ENCODE results near the gene C1orf56.

Gene C1orf56

DNA sequence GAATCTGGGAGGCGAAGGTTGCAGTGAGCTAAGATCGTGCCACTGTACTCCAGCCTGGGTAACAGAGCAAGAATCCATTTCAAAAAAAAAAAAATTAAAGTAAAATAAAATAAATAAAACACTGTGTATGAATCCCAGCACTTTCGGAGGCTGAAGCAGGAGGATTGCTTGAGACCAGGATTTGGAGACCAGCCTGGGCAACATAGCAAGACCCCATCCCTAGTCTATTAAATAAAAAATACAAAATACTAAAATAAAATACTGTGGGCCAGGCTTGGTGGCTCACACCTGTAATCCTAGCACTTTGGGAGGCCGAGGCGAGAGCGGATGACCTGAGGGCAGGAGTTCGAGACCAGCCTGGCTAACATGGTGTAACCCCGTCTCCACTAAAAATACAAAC lies 15.4 kb upstream of the C1orf56 start:
- Histone ChIP-seq H3K9ac (ENCODE audit: low read length) (no peak overlapping the region), H3K18ac (ENCODE audit: low read length) (no peak overlapping the region), H3K36me3 (ENCODE audit: control insufficient read depth, insufficient read depth, low read length) (peaks cover 2% of the 10 kb centered on the region)

DNA sequence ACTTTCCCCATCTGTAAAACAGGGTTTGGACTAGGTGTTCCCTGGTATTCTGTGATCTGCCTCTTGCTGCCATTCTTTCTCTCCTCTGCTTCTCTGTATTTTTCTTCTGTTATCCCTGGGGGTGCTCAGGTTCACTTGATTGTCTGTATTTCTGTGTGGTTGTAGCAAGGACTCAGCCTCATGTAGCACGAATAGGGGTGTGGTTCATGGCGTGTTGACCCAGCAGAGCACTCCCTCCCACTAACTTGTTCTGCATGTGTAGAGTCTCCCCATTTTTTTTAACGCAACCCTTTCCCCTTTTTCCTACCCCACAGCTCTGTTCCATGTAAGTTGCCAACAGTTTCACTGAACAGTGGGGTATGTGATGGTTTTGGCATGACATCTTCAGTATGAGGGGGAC lies 12.4 kb upstream of the C1orf56 start:
- H3K4me2 ChIP-seq (ENCODE audit: low read length), result no peak overlapping the region
- H3K4me3 ChIP-seq (ENCODE audit: low read length), result no peak overlapping the region
- no peak overlapping the region for H2BK120ac ChIP-seq (ENCODE audit: low read depth, low read length)
- H3K4me1 ChIP-seq (ENCODE audit: control insufficient read depth, low read depth, low read length), result peaks cover 2% of the 10 kb centered on the region
- no peaks in the 10 kb centered on the region for H3K27me3 ChIP-seq (ENCODE audit: insufficient read depth, low read length, poor library complexity)
- peaks cover 2% of the 10 kb centered on the region for H3K36me3 ChIP-seq (ENCODE audit: control insufficient read depth, insufficient read depth, low read length)
- no peak overlapping the region for H2BK5ac ChIP-seq (ENCODE audit: low read length)
- no peak overlapping the region for H3K23ac ChIP-seq (ENCODE audit: low read length)
- no peak for DNase-seq
- H3K56ac ChIP-seq (ENCODE audit: low read length), result no peak overlapping the region
- no CpG with 5 or more reads among the region's 3 CpGs for WGBS (ENCODE audit: extremely low coverage, insufficient coverage, low lambda C conversion rate)
- H3K79me1 ChIP-seq (ENCODE audit: low read length), result no peaks in the 10 kb centered on the region
- no peak overlapping the region for H4K8ac ChIP-seq (ENCODE audit: low read depth, low read length)
- no peaks in the 10 kb centered on the region for H3K79me2 ChIP-seq (ENCODE audit: control insufficient read depth, insufficient read depth, low read length)
- no peak overlapping the region for H3K9ac ChIP-seq (ENCODE audit: low read length)
- H4K5ac ChIP-seq (ENCODE audit: low read length), result no peak overlapping the region
- no peak overlapping the region for H3K4ac ChIP-seq (ENCODE audit: low read depth, low read length)
- no peak overlapping the region for H3K18ac ChIP-seq (ENCODE audit: low read length)
- no peak overlapping the region for H2BK15ac ChIP-seq (replicated peaks; ENCODE audit: low read depth)
- H2AK5ac ChIP-seq (ENCODE audit: low read length), result no peak overlapping the region
- no peak overlapping the region for H3K27ac ChIP-seq (ENCODE audit: low read depth, low read length)

More for the DNA sequence above, 15.4 kb upstream of the C1orf56 start:
- H3K79me1 ChIP-seq (ENCODE audit: low read length), result no peaks in the 10 kb centered on the region
- no peaks in the 10 kb centered on the region for H3K27me3 ChIP-seq (ENCODE audit: insufficient read depth, low read length, poor library complexity)
- H3K27ac ChIP-seq (ENCODE audit: low read depth, low read length), result no peak overlapping the region
- H3K4me2 ChIP-seq (ENCODE audit: low read length), result no peak overlapping the region
- no peak for DNase-seq
- no peak overlapping the region for H4K5ac ChIP-seq (ENCODE audit: low read length)
- H2BK5ac ChIP-seq (ENCODE audit: low read length), result no peak overlapping the region
- H4K8ac ChIP-seq (ENCODE audit: low read depth, low read length), result no peak overlapping the region
- H3K56ac ChIP-seq (ENCODE audit: low read length), result no peak overlapping the region
- H3K23ac ChIP-seq (ENCODE audit: low read length), result no peak overlapping the region
- H3K79me2 ChIP-seq (ENCODE audit: control insufficient read depth, insufficient read depth, low read length), result no peaks in the 10 kb centered on the region
- H2AK5ac ChIP-seq (ENCODE audit: low read length), result no peak overlapping the region
- H2BK15ac ChIP-seq (replicated peaks; ENCODE audit: low read depth), result no peak overlapping the region
- no CpG with 5 or more reads among the region's 8 CpGs for WGBS (ENCODE audit: extremely low coverage, insufficient coverage, low lambda C conversion rate)
- H3K4ac ChIP-seq (ENCODE audit: low read depth, low read length), result no peak overlapping the region
- peaks cover 2% of the 10 kb centered on the region for H3K4me1 ChIP-seq (ENCODE audit: control insufficient read depth, low read depth, low read length)
- H2BK120ac ChIP-seq (ENCODE audit: low read depth, low read length), result no peak overlapping the region
- no peak overlapping the region for H3K4me3 ChIP-seq (ENCODE audit: low read length)

DNA sequence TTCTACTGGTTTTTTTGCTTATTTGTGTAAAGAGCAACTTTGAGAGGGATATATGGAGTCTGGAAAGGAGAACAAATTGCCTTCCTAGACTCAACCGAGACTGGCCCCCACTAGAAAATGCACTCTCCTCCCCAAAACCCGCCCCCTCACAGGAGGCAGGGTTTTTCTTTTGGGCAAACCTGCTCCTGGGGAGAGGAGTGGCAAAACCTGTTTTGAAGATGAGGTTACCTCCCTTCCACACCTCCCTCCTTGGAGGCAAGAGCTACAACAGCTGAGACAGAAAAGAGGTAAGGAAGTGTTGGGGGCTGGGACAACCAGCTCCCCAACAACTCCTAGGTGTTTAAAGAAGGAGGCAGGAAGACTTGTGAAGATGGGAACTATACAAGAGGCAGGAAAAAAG lies 11.2 kb upstream of the C1orf56 start, which contains the start of gene BNIPL:
BNIPL (plus strand) TSS at position 231 of the 400 bp plus-strand sequence; CDS start at position 371, 140 bp downstream.
- Histone ChIP-seq H4K5ac (ENCODE audit: low read length) (no peak within 1 kb of the TSS), H3K4me3 (ENCODE audit: low read length) (no peak within 1 kb of the TSS), H3K79me1 (ENCODE audit: low read length) (no peaks in the 10 kb centered on the region), H3K23ac (ENCODE audit: low read length) (no peak within 1 kb of the TSS), H3K4me1 (ENCODE audit: control insufficient read depth, low read depth, low read length) (peaks cover 2% of the 10 kb centered on the region), H2AK5ac (ENCODE audit: low read length) (no peak within 1 kb of the TSS), H2BK5ac (ENCODE audit: low read length) (no peak within 1 kb of the TSS), H4K8ac (ENCODE audit: low read depth, low read length) (no peak within 1 kb of the TSS), H3K4me2 (ENCODE audit: low read length) (no peak within 1 kb of the TSS), H3K18ac (ENCODE audit: low read length) (no peak within 1 kb of the TSS), H2BK120ac (ENCODE audit: low read depth, low read length) (no peak within 1 kb of the TSS), H3K27ac (ENCODE audit: low read depth, low read length) (no peak within 1 kb of the TSS), H3K36me3 (ENCODE audit: control insufficient read depth, insufficient read depth, low read length) (peaks cover 2% of the 10 kb centered on the region), H2BK15ac (replicated peaks; ENCODE audit: low read depth) (no peak within 1 kb of the TSS), H3K4ac (ENCODE audit: low read depth, low read length) (no peak within 1 kb of the TSS), H3K9ac (ENCODE audit: low read length) (no peak within 1 kb of the TSS), H3K79me2 (ENCODE audit: control insufficient read depth, insufficient read depth, low read length) (no peaks in the 10 kb centered on the region), H3K56ac (ENCODE audit: low read length) (no peak within 1 kb of the TSS), H3K27me3 (ENCODE audit: insufficient read depth, low read length, poor library complexity) (no peaks in the 10 kb centered on the region)
- WGBS (ENCODE audit: extremely low coverage, insufficient coverage, low lambda C conversion rate), result no CpG with 5 or more reads among the region's 2 CpGs
- peak; percentile 29 for DNase-seq

DNA sequence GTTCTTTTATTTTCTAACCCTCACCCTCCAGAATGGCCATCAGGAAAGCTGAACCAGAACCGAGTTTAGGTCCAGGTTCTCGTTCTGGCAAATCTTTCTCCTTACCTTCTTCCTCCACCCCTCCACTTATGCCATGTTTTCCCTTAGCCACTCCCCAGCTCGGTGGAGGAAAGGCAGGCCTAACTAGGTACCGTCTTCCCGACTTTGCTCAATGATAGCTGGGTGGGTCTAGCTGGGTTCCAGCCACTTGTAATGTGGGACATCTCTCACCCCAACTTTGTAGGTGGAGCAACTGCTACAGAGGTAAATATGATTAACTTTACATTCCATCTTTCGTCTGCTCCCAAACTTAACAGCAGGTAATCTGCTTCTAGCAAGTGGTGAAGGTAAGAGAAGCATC lies 10.5 kb upstream of the C1orf56 start:
- H3K4me1 ChIP-seq (ENCODE audit: control insufficient read depth, low read depth, low read length), result peaks cover 2% of the 10 kb centered on the region
- DNase-seq, result no peak
- no peak overlapping the region for H3K4me3 ChIP-seq (ENCODE audit: low read length)
- H3K4me2 ChIP-seq (ENCODE audit: low read length), result no peak overlapping the region
- H4K5ac ChIP-seq (ENCODE audit: low read length), result no peak overlapping the region
- no peak overlapping the region for H3K9ac ChIP-seq (ENCODE audit: low read length)
- no peak overlapping the region for H2AK5ac ChIP-seq (ENCODE audit: low read length)
- no peak overlapping the region for H2BK15ac ChIP-seq (replicated peaks; ENCODE audit: low read depth)
- H3K79me1 ChIP-seq (ENCODE audit: low read length), result no peaks in the 10 kb centered on the region
- WGBS (ENCODE audit: extremely low coverage, insufficient coverage, low lambda C conversion rate), result no CpG with 5 or more reads among the region's 6 CpGs
- H3K36me3 ChIP-seq (ENCODE audit: control insufficient read depth, insufficient read depth, low read length), result peaks cover 2% of the 10 kb centered on the region
- no peak overlapping the region for H3K18ac ChIP-seq (ENCODE audit: low read length)
- no peak overlapping the region for H4K8ac ChIP-seq (ENCODE audit: low read depth, low read length)
- no peak overlapping the region for H3K23ac ChIP-seq (ENCODE audit: low read length)
- no peak overlapping the region for H3K56ac ChIP-seq (ENCODE audit: low read length)
- H3K27me3 ChIP-seq (ENCODE audit: insufficient read depth, low read length, poor library complexity), result no peaks in the 10 kb centered on the region
- no peak overlapping the region for H2BK120ac ChIP-seq (ENCODE audit: low read depth, low read length)
- no peaks in the 10 kb centered on the region for H3K79me2 ChIP-seq (ENCODE audit: control insufficient read depth, insufficient read depth, low read length)
- no peak overlapping the region for H3K4ac ChIP-seq (ENCODE audit: low read depth, low read length)
- no peak overlapping the region for H2BK5ac ChIP-seq (ENCODE audit: low read length)
- no peak overlapping the region for H3K27ac ChIP-seq (ENCODE audit: low read depth, low read length)

DNA sequence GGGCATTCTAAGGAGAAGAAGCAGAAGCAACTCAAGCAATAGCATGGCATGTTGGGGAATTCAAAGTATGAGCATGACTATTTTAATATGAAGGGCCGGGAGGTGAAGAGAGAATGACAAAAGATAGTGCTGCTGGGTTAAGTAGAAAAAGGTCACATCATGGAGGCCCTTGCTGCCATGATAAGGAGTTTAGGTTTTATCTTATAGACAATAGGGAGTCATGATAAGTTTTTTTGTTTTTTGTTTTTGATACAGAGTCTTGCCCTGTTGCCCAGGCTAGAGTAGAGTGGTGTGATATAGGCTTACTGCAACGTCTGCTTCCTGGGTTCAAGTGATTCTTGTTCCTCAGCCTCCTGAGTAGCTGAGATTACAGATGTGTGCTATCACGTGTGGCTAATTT lies 8.0 kb upstream of the C1orf56 start:
- Histone ChIP-seq H3K79me2 (ENCODE audit: control insufficient read depth, insufficient read depth, low read length) (no peaks in the 10 kb centered on the region), H2BK120ac (ENCODE audit: low read depth, low read length) (no peak overlapping the region), H2BK5ac (ENCODE audit: low read length) (no peak overlapping the region), H2BK15ac (replicated peaks; ENCODE audit: low read depth) (no peak overlapping the region), H3K9ac (ENCODE audit: low read length) (no peak overlapping the region), H3K56ac (ENCODE audit: low read length) (no peak overlapping the region), H3K4me3 (ENCODE audit: low read length) (no peak overlapping the region), H3K18ac (ENCODE audit: low read length) (no peak overlapping the region), H3K27ac (ENCODE audit: low read depth, low read length) (no peak overlapping the region), H3K27me3 (ENCODE audit: insufficient read depth, low read length, poor library complexity) (no peaks in the 10 kb centered on the region), H3K4me2 (ENCODE audit: low read length) (no peak overlapping the region), H3K79me1 (ENCODE audit: low read length) (no peaks in the 10 kb centered on the region), H3K36me3 (ENCODE audit: control insufficient read depth, insufficient read depth, low read length) (peaks cover 2% of the 10 kb centered on the region), H3K4ac (ENCODE audit: low read depth, low read length) (no peak overlapping the region), H4K8ac (ENCODE audit: low read depth, low read length) (no peak overlapping the region), H2AK5ac (ENCODE audit: low read length) (no peak overlapping the region), H3K4me1 (ENCODE audit: control insufficient read depth, low read depth, low read length) (peaks cover 2% of the 10 kb centered on the region), H4K5ac (ENCODE audit: low read length) (no peak overlapping the region), H3K23ac (ENCODE audit: low read length) (no peak overlapping the region)
- no CpG with 5 or more reads among the region's 3 CpGs for WGBS (ENCODE audit: extremely low coverage, insufficient coverage, low lambda C conversion rate)
- DNase-seq, result no peak

DNA sequence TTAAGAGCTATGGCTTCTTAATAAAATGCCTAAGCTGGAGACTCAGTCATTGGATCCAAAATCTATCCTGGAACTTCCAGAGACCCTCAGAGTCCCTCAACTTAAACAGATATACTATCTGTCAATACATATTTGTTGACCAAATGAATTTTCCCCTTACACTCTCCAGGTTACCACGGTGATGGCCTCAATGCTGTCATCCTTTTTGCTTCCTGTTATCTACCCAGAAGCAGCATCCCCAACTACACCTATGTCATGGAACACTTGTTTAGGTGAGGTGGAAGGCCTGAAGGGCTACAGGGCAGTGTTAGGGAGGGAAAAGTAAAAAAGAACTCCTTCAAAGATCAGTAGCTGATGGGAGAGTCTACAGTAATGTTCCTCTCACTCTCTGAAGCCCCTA lies 4.4 kb upstream of the C1orf56 start:
- H3K36me3 ChIP-seq (ENCODE audit: control insufficient read depth, insufficient read depth, low read length), result peaks cover 2% of the 10 kb centered on the region
- H3K4me3 ChIP-seq (ENCODE audit: low read length), result no peak overlapping the region
- no peaks in the 10 kb centered on the region for H3K79me2 ChIP-seq (ENCODE audit: control insufficient read depth, insufficient read depth, low read length)
- peaks cover 1% of the 10 kb centered on the region for H3K4me1 ChIP-seq (ENCODE audit: control insufficient read depth, low read depth, low read length)
- no peak overlapping the region for H3K4me2 ChIP-seq (ENCODE audit: low read length)
- H2BK5ac ChIP-seq (ENCODE audit: low read length), result no peak overlapping the region
- no CpG with 5 or more reads among the region's 1 CpG for WGBS (ENCODE audit: extremely low coverage, insufficient coverage, low lambda C conversion rate)
- H3K27ac ChIP-seq (ENCODE audit: low read depth, low read length), result no peak overlapping the region
- H3K56ac ChIP-seq (ENCODE audit: low read length), result no peak overlapping the region
- H2BK120ac ChIP-seq (ENCODE audit: low read depth, low read length), result no peak overlapping the region
- no peak overlapping the region for H4K5ac ChIP-seq (ENCODE audit: low read length)
- H3K9ac ChIP-seq (ENCODE audit: low read length), result no peak overlapping the region
- no peak overlapping the region for H2BK15ac ChIP-seq (replicated peaks; ENCODE audit: low read depth)
- no peak overlapping the region for H2AK5ac ChIP-seq (ENCODE audit: low read length)
- no peak for DNase-seq
- H3K79me1 ChIP-seq (ENCODE audit: low read length), result no peaks in the 10 kb centered on the region
- no peak overlapping the region for H4K8ac ChIP-seq (ENCODE audit: low read depth, low read length)
- no peak overlapping the region for H3K18ac ChIP-seq (ENCODE audit: low read length)
- H3K23ac ChIP-seq (ENCODE audit: low read length), result no peak overlapping the region
- no peak overlapping the region for H3K4ac ChIP-seq (ENCODE audit: low read depth, low read length)
- H3K27me3 ChIP-seq (ENCODE audit: insufficient read depth, low read length, poor library complexity), result no peaks in the 10 kb centered on the region
